ENCODE measurements around the gene SIPA1L3.

SIPA1L3 gene

GRCh38 chr19:38125238-38125637 lies 218.2 kb downstream of the SIPA1L3 start:
- no peak for DNase-seq

- no peak for DNase-seq
These were observed 223.4 kb downstream of the SIPA1L3 start for GRCh38 chr19:38130399-38130798.

- DNase-seq, result no peak
These were observed 225.8 kb downstream of the SIPA1L3 start for GRCh38 chr19:38132781-38133180.

GRCh38 chr19:38133319-38133718 lies 226.3 kb downstream of the SIPA1L3 start:
- no peak for DNase-seq

GRCh38 chr19:38134540-38135149 lies 227.6 kb downstream of the SIPA1L3 start:
- peak; percentile 7 for DNase-seq

- no peak for DNase-seq
These were observed 228.4 kb downstream of the SIPA1L3 start for GRCh38 chr19:38135150-38135998.

- no peak for DNase-seq
These were observed 232.1 kb downstream of the SIPA1L3 start for GRCh38 chr19:38139122-38139521.

- no peak for DNase-seq
These were observed 234.1 kb downstream of the SIPA1L3 start for GRCh38 chr19:38141108-38141507.

GRCh38 chr19:38142176-38143035 lies 235.4 kb downstream of the SIPA1L3 start:
- peak; percentile 26 for DNase-seq

- no peak for DNase-seq
These were observed 236.8 kb downstream of the SIPA1L3 start for GRCh38 chr19:38143847-38144246.

GRCh38 chr19:38144667-38145066 lies 237.7 kb downstream of the SIPA1L3 start:
- DNase-seq, result no peak

GRCh38 chr19:38145623-38146022 lies 238.6 kb downstream of the SIPA1L3 start:
- no peak for DNase-seq

- no peak for DNase-seq
These were observed 241.3 kb downstream of the SIPA1L3 start for GRCh38 chr19:38148337-38148736.

GRCh38 chr19:38149661-38150061 lies 242.7 kb downstream of the SIPA1L3 start:
- DNase-seq, result no peak

GRCh38 chr19:38151242-38151641 lies 244.2 kb downstream of the SIPA1L3 start:
- no peak for DNase-seq

GRCh38 chr19:38152461-38153379 lies 245.7 kb downstream of the SIPA1L3 start:
- DNase-seq, result no peak

- DNase-seq, result no peak
These were observed 248.4 kb downstream of the SIPA1L3 start for GRCh38 chr19:38155453-38155852.

- DNase-seq, result no peak
These were observed 251.7 kb downstream of the SIPA1L3 start for GRCh38 chr19:38158730-38159129.

GRCh38 chr19:38162094-38162493 lies 255.1 kb downstream of the SIPA1L3 start:
- no peak for DNase-seq

- no peak for DNase-seq
These were observed 255.6 kb downstream of the SIPA1L3 start for GRCh38 chr19:38162632-38163031.

- no peak for DNase-seq
These were observed 256.6 kb downstream of the SIPA1L3 start for GRCh38 chr19:38163419-38164290.

Data from NCI-H1092 (cell line).